Type B pancreatic cell (in vitro differentiated cells): ENCODE results near the gene KLHL35. TPM values are rescaled to one million over a fixed set of nuclear protein-coding genes. Genes with fewer than 3 reads are reported as not detected.
A peak's percentile ranks its signal among the peaks of the same experiment; 100 is the strongest.

ENCODE experiments used
- DNase-seq: peaks from one replicate; pipeline ENCODE4 v3.0.0; 2021; ENCODE audit warnings: mixed read lengths; ENCODE audit not compliant: unreplicated experiment; ENCODE audit errors: extremely low spot score
- H3K27ac Mint-ChIP-seq: 2 replicates; pipeline ENCODE4 v1.8.0; 2021; ENCODE audit warnings: mild to moderate bottlenecking, mixed read lengths
- H3K27me3 Mint-ChIP-seq: 2 replicates; pipeline ENCODE4 v1.8.0; 2021; ENCODE audit warnings: mixed read lengths
- H3K36me3 Mint-ChIP-seq: 2 replicates; pipeline ENCODE4 v1.8.0; 2021; ENCODE audit warnings: mixed read lengths
- H3K4me1 Mint-ChIP-seq: one replicate; pipeline ENCODE4 v1.8.0; 2021; ENCODE audit warnings: mixed read lengths; ENCODE audit not compliant: unreplicated experiment
- H3K4me3 Mint-ChIP-seq: 2 replicates; pipeline ENCODE4 v1.8.0; 2021; ENCODE audit warnings: mild to moderate bottlenecking, mixed read lengths
- H3K9me3 Mint-ChIP-seq: 2 replicates; pipeline ENCODE4 v1.8.0; 2021; ENCODE audit warnings: mixed read lengths
- total RNA-seq: library from RNA; stranded (reverse); gene quantifications from 2 replicates; pipeline ENCODE4 v1.2.1, GENCODE V29; 2021; ENCODE audit warnings: low replicate concordance
- TF ChIP-seq, protein P1 (sequence below): fragments of 200-600 bp; sonication (generic); conservative IDR thresholded peaks from 2 replicates; pipeline ENCODE4 v1.5.0; 2021; ENCODE audit warnings: antibody characterized with exemption, mild to moderate bottlenecking

KLHL35 gene
- total RNA-seq, 1 donor from 2014 or later, result 1.6 TPM

DNA sequence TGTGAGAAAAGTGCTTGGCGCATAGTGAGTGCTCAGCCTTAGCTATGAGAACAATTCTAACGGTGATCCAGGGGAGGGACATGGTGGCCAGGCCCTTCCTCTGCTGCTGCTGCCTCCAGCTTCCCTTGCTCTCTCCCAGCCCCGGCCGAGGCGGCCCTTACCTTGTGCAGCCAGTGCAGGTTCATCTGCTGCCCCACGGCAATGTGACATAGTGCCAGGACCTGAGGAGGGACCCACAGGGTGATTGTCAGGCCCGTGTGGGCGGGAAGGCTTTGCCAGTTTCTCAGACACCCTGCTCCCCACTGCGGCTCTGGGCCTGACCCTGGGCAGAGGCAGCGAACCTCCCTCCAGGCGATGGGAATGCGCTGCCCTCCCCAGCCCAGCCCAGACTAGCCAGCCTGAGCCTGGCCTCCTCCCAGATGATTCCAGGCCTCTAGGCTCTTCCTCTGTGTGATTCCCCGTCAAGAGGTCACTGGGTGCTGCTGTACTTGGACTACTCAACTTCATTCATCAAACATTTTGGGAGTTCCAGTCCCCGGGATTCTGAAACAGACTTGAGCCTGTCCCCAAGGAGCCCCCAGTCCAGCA, 23.7 kb upstream of the KLHL35 start:
- no peaks in the 10 kb centered on the region for H3K36me3 Mint-ChIP-seq
- H3K4me3 Mint-ChIP-seq, result no peak overlapping the region
- H3K27ac Mint-ChIP-seq, result no peak overlapping the region
- peaks cover 4% of the 10 kb centered on the region for H3K27me3 Mint-ChIP-seq
- H3K4me1 Mint-ChIP-seq, result peaks cover 17% of the 10 kb centered on the region
- no peak for DNase-seq
- TF ChIP-seq, protein P1, sequence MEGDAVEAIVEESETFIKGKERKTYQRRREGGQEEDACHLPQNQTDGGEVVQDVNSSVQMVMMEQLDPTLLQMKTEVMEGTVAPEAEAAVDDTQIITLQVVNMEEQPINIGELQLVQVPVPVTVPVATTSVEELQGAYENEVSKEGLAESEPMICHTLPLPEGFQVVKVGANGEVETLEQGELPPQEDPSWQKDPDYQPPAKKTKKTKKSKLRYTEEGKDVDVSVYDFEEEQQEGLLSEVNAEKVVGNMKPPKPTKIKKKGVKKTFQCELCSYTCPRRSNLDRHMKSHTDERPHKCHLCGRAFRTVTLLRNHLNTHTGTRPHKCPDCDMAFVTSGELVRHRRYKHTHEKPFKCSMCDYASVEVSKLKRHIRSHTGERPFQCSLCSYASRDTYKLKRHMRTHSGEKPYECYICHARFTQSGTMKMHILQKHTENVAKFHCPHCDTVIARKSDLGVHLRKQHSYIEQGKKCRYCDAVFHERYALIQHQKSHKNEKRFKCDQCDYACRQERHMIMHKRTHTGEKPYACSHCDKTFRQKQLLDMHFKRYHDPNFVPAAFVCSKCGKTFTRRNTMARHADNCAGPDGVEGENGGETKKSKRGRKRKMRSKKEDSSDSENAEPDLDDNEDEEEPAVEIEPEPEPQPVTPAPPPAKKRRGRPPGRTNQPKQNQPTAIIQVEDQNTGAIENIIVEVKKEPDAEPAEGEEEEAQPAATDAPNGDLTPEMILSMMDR, result no peak
- H3K9me3 Mint-ChIP-seq, result no peaks in the 10 kb centered on the region

- TF ChIP-seq, protein P1, result no peak
- peaks cover 4% of the 10 kb centered on the region for H3K27me3 Mint-ChIP-seq
Observed at GRCh38 chr11:75454987-75455386, 22.0 kb upstream of the KLHL35 start.

GRCh38 chr11:75453916-75454655, 21.1 kb upstream of the KLHL35 start:
- Mint-ChIP-seq H3K36me3 (no peaks in the 10 kb centered on the region), H3K4me1 (peaks cover 17% of the 10 kb centered on the region), H3K9me3 (no peaks in the 10 kb centered on the region), H3K4me3 (no peak overlapping the region), H3K27me3 (peaks cover 4% of the 10 kb centered on the region), H3K27ac (no peak overlapping the region)
- no peak for DNase-seq
- TF ChIP-seq, protein P1, result no peak

More at GRCh38 chr11:75454987-75455386, 22.0 kb upstream of the KLHL35 start:
- Mint-ChIP-seq H3K4me1 (peaks cover 17% of the 10 kb centered on the region), H3K4me3 (no peak overlapping the region), H3K9me3 (no peaks in the 10 kb centered on the region), H3K27ac (no peak overlapping the region), H3K36me3 (no peaks in the 10 kb centered on the region)
- DNase-seq, result no peak

DNA sequence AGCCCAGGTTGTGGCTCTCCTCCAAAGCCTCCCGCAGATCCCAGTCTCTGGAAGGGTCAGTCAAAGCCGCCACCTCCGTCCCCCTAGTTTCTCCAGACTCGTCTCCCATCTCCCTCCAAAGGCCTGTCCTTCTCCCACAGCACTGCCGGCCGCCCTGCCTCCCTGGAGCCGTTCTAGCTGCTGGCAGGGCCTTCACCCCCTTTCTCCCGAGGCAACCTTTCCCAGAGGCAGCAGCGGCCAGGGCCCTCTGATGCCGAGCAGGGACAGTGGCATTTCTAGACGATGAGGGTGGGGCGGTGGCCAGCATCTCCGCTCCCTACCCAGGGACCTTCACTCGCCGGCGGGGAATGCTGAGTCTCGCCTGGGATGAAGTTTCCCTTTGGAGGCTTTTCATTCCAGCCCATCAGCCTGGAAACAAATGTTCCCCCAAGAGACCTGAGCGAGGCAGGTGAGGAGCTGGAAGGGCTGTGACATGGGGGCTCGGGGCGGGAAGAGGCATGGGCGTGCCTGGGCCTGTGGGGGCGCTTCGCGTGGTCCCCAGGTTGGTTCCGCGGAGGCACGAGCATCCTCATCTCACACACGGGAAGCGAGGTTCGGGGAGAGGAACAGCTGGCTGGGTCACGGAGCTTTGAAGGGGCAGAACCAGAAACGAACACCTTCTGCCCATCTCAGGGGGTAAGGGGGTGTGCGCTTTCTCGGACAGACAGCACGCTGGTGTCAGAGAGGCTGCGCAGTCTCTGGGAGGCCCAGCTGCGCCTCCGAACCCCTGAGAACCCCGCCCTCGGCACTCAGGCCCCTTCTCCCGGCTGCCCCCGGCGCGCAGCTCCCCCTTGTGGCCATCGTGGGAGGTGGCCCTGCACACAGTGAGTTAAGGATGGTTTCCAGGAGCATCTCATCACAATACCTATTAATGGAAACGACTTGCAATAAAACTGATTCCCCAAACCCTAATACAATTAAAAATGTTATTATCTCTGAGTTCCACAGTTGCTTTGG, 18.1 kb upstream of the KLHL35 start:
- H3K27me3 Mint-ChIP-seq, result peaks cover 4% of the 10 kb centered on the region
- peaks cover 18% of the 10 kb centered on the region for H3K4me1 Mint-ChIP-seq
- DNase-seq, result no peak
- TF ChIP-seq, protein P1, result peak; percentile 79
- no peaks in the 10 kb centered on the region for H3K9me3 Mint-ChIP-seq
- H3K27ac Mint-ChIP-seq, result no peak overlapping the region
- no peak overlapping the region for H3K4me3 Mint-ChIP-seq
- H3K36me3 Mint-ChIP-seq, result no peaks in the 10 kb centered on the region

GRCh38 chr11:75450236-75450635, 17.2 kb upstream of the KLHL35 start:
- Mint-ChIP-seq H3K27me3 (peaks cover 7% of the 10 kb centered on the region), H3K9me3 (no peaks in the 10 kb centered on the region), H3K4me3 (no peak overlapping the region), H3K36me3 (no peaks in the 10 kb centered on the region), H3K27ac (no peak overlapping the region), H3K4me1 (peaks cover 17% of the 10 kb centered on the region)
- TF ChIP-seq, protein P1, result no peak
- no peak for DNase-seq
